GM12864 (cell line): Measurements from ENCODE around the gene VAV1.

ENCODE experiments used
- DNase-seq: peaks from one replicate; pipeline ENCODE4 v3.0.0-alpha.2; 2011; ENCODE audit warnings: low read depth
- H3K4me3 ChIP-seq: 2 replicates; pipeline ENCODE4 v1.5.1; 2011; ENCODE audit warnings: mild to moderate bottlenecking, low read depth, low read length, control low read depth
- CTCF ChIP-seq: IDR thresholded peaks from 2 replicates; pipeline ENCODE4 v1.5.1; 2011; ENCODE audit warnings: low read depth, mild to moderate bottlenecking, moderate library complexity, low read length, control low read depth, inconsistent platforms; ENCODE audit errors: missing control alignments

The VAV1 gene

GRCh38 chr19:6811906-6812305 lies 39.4 kb downstream of the VAV1 start:
- DNase-seq, result no peak
- no peak for TF ChIP-seq CTCF
- no peak overlapping the region for H3K4me3 ChIP-seq

GRCh38 chr19:6812612-6813011 lies 40.1 kb downstream of the VAV1 start:
- no peak overlapping the region for H3K4me3 ChIP-seq
- no peak for DNase-seq
- no peak for TF ChIP-seq CTCF

- H3K4me3 ChIP-seq, result no peak overlapping the region
- DNase-seq, result no peak
- TF ChIP-seq CTCF, result no peak
These were observed 41.2 kb downstream of the VAV1 start for GRCh38 chr19:6813659-6814058.

- TF ChIP-seq CTCF, result no peak
- no peak for DNase-seq
These were observed 44.7 kb downstream of the VAV1 start for GRCh38 chr19:6817179-6817578.

GRCh38 chr19:6818246-6818645 lies 45.7 kb downstream of the VAV1 start:
- no peak for DNase-seq
- no peak for TF ChIP-seq CTCF
- H3K4me3 ChIP-seq, result no peak overlapping the region

More at GRCh38 chr19:6817179-6817578, 44.7 kb downstream of the VAV1 start:
- H3K4me3 ChIP-seq, result no peak overlapping the region

GRCh38 chr19:6819323-6819722 lies 46.8 kb downstream of the VAV1 start:
- no peak for DNase-seq
- no peak overlapping the region for H3K4me3 ChIP-seq
- no peak for TF ChIP-seq CTCF

GRCh38 chr19:6820237-6820636 lies 47.7 kb downstream of the VAV1 start:
- H3K4me3 ChIP-seq, result no peak overlapping the region
- no peak for TF ChIP-seq CTCF
- DNase-seq, result no peak
